ENCODE measurements around the gene SLFNL1. TPM values are rescaled to one million over a fixed set of nuclear protein-coding genes. Genes with fewer than 3 reads are reported as not detected.

The SLFNL1 gene
- total RNA-seq, 1 donor from 2014 or later = 1.0 TPM

GRCh38 chr1:40984531-40984930 lies 37.0 kb downstream of the SLFNL1 start:
- H3K27me3 Mint-ChIP-seq = no peaks in the 10 kb centered on the region
- no peaks in the 10 kb centered on the region for H3K9me3 Mint-ChIP-seq (ENCODE audit: low read depth)
- TF ChIP-seq, protein P1, sequence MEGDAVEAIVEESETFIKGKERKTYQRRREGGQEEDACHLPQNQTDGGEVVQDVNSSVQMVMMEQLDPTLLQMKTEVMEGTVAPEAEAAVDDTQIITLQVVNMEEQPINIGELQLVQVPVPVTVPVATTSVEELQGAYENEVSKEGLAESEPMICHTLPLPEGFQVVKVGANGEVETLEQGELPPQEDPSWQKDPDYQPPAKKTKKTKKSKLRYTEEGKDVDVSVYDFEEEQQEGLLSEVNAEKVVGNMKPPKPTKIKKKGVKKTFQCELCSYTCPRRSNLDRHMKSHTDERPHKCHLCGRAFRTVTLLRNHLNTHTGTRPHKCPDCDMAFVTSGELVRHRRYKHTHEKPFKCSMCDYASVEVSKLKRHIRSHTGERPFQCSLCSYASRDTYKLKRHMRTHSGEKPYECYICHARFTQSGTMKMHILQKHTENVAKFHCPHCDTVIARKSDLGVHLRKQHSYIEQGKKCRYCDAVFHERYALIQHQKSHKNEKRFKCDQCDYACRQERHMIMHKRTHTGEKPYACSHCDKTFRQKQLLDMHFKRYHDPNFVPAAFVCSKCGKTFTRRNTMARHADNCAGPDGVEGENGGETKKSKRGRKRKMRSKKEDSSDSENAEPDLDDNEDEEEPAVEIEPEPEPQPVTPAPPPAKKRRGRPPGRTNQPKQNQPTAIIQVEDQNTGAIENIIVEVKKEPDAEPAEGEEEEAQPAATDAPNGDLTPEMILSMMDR (IDR thresholded peaks at IDR 0.05; ENCODE audit: unreplicated experiment) = no peak
- no peak overlapping the region for H3K27ac Mint-ChIP-seq
- DNase-seq (ENCODE audit: low spot score, unreplicated experiment) = no peak
- H3K4me1 Mint-ChIP-seq (ENCODE audit: low read depth) = peaks cover 31% of the 10 kb centered on the region
- H3K36me3 Mint-ChIP-seq (ENCODE audit: insufficient read depth) = peaks cover 17% of the 10 kb centered on the region
- no peak overlapping the region for H3K4me3 Mint-ChIP-seq (ENCODE audit: low read depth)

GRCh38 chr1:40984066-40984465 lies 37.5 kb downstream of the SLFNL1 start:
- no peaks in the 10 kb centered on the region for H3K9me3 Mint-ChIP-seq (ENCODE audit: low read depth)
- no peak overlapping the region for H3K4me3 Mint-ChIP-seq (ENCODE audit: low read depth)
- TF ChIP-seq, protein P1 (IDR thresholded peaks at IDR 0.05; ENCODE audit: unreplicated experiment) = no peak
- H3K36me3 Mint-ChIP-seq (ENCODE audit: insufficient read depth) = peaks cover 15% of the 10 kb centered on the region
- no peaks in the 10 kb centered on the region for H3K27me3 Mint-ChIP-seq
- H3K27ac Mint-ChIP-seq = no peak overlapping the region
- peaks cover 31% of the 10 kb centered on the region for H3K4me1 Mint-ChIP-seq (ENCODE audit: low read depth)
- no peak for DNase-seq (ENCODE audit: low spot score, unreplicated experiment)

- H3K36me3 Mint-ChIP-seq (ENCODE audit: insufficient read depth) = peaks cover 11% of the 10 kb centered on the region
- no peaks in the 10 kb centered on the region for H3K9me3 Mint-ChIP-seq (ENCODE audit: low read depth)
- DNase-seq (ENCODE audit: low spot score, unreplicated experiment) = no peak
- H3K27ac Mint-ChIP-seq = no peak overlapping the region
- TF ChIP-seq, protein P1 (IDR thresholded peaks at IDR 0.05; ENCODE audit: unreplicated experiment) = no peak
- H3K27me3 Mint-ChIP-seq = no peaks in the 10 kb centered on the region
- peaks cover 31% of the 10 kb centered on the region for H3K4me1 Mint-ChIP-seq (ENCODE audit: low read depth)
- H3K4me3 Mint-ChIP-seq (ENCODE audit: low read depth) = no peak overlapping the region
These were observed 38.2 kb downstream of the SLFNL1 start for GRCh38 chr1:40983286-40983685.

- no peaks in the 10 kb centered on the region for H3K9me3 Mint-ChIP-seq (ENCODE audit: low read depth)
- TF ChIP-seq, protein P1 (IDR thresholded peaks at IDR 0.05; ENCODE audit: unreplicated experiment) = no peak
- no peaks in the 10 kb centered on the region for H3K27me3 Mint-ChIP-seq
- peaks cover 10% of the 10 kb centered on the region for H3K36me3 Mint-ChIP-seq (ENCODE audit: insufficient read depth)
- no peak overlapping the region for H3K27ac Mint-ChIP-seq
- H3K4me3 Mint-ChIP-seq (ENCODE audit: low read depth) = no peak overlapping the region
- DNase-seq (ENCODE audit: low spot score, unreplicated experiment) = no peak
- H3K4me1 Mint-ChIP-seq (ENCODE audit: low read depth) = peaks cover 31% of the 10 kb centered on the region
These were observed 38.8 kb downstream of the SLFNL1 start for GRCh38 chr1:40982721-40983120.

DNA sequence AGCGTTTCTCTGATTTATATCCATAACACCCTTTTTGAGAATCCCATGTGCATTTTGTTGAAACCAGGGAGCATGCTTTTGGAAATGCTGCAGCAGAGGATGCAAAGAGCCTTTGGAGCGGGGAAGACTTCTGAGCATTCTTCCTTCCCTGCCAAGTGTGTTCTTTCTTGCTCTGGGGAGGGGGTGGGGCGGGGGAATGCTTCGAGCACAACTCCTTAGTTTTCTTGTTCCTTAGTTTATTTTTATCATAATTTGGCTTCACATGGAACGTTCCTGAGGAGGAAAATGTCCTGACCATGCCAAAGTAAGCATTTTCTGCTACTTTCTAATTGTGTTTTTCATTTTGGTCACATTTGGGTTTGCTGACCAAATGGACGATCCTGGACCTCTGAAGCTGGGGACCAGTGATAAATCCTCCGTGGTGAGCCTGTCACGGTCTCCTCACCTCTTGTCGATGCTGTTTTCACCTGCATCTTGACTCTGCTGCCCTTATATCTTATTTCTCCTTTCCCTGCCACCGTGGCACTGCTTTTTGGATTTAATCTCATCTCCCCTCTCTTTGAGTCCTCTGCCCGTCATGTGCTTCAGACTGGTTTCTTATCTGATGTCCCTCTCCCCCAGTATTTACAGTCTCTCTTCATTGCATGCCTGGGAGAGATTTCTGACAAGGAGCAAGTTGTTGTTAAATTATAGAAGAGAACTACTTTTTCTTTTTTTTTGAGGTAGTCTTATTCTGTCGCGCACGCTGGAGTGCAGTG lies 39.7 kb downstream of the SLFNL1 start:
- Mint-ChIP-seq H3K27me3 (peaks cover 3% of the 10 kb centered on the region), H3K9me3 (ENCODE audit: low read depth) (no peaks in the 10 kb centered on the region), H3K36me3 (ENCODE audit: insufficient read depth) (peaks cover 10% of the 10 kb centered on the region), H3K4me3 (ENCODE audit: low read depth) (peak overlapping the region; percentile 6), H3K27ac (peak overlapping the region; percentile 7), H3K4me1 (ENCODE audit: low read depth) (peaks cover 25% of the 10 kb centered on the region)
- no peak for DNase-seq (ENCODE audit: low spot score, unreplicated experiment)
- TF ChIP-seq, protein P1 (IDR thresholded peaks at IDR 0.05; ENCODE audit: unreplicated experiment) = no peak

Data from progenitor cell of endocrine pancreas (in vitro differentiated cells).